ENCODE results near the gene LBHD2. TPM values are rescaled to one million over a fixed set of nuclear protein-coding genes. Genes with fewer than 3 reads are reported as not detected.

Gene LBHD2
- total RNA-seq, 1 donor from 2014 or later: not detected

- H3K27me3 Mint-ChIP-seq (ENCODE audit: insufficient read depth, low read depth): peaks cover 14% of the 10 kb centered on the region
- no peaks in the 10 kb centered on the region for H3K36me3 ChIP-seq
- H3K36me3 Mint-ChIP-seq: no peaks in the 10 kb centered on the region
- H3K4me1 Mint-ChIP-seq: peaks cover 6% of the 10 kb centered on the region
- no peak overlapping the region for H3K27ac ChIP-seq
- H4K20me1 ChIP-seq (ENCODE audit: low read depth): no peaks in the 10 kb centered on the region
- H3K4me3 ChIP-seq: no peak overlapping the region
- no peak overlapping the region for H3K4me3 Mint-ChIP-seq
- no peak overlapping the region for H3K9ac ChIP-seq
- H3K79me2 ChIP-seq (ENCODE audit: low read depth): no peaks in the 10 kb centered on the region
- no peaks in the 10 kb centered on the region for H3K4me1 ChIP-seq
- H3K27ac Mint-ChIP-seq: no peak overlapping the region
- no peaks in the 10 kb centered on the region for H3K9me3 Mint-ChIP-seq
- TF ChIP-seq EZH2 (IDR thresholded peaks at IDR 0.05) (no peak), EZH2phosphoT487 (IDR thresholded peaks at IDR 0.05) (no peak), CTCF (IDR thresholded peaks at IDR 0.05) (no peak)
- no peak overlapping the region for H2AFZ ChIP-seq (replicated peaks)
- H3F3A ChIP-seq (ENCODE audit: low read depth): no peaks in the 10 kb centered on the region
- H3K9me3 ChIP-seq (ENCODE audit: low read depth): no peaks in the 10 kb centered on the region
- peaks cover 70% of the 10 kb centered on the region for H3K27me3 ChIP-seq
- no peak overlapping the region for H3K4me2 ChIP-seq
- DNase-seq (ENCODE audit: low spot score): no peak
These were observed 2.1 kb upstream of the LBHD2 start for GRCh38 chr14:103081951-103082350.

GRCh38 chr14:103085106-103086091, 1.4 kb downstream of the LBHD2 start:
- Mint-ChIP-seq H3K36me3 (no peaks in the 10 kb centered on the region), H3K4me1 (peaks cover 8% of the 10 kb centered on the region), H3K4me3 (no peak overlapping the region), H3K9me3 (no peaks in the 10 kb centered on the region), H3K27me3 (ENCODE audit: insufficient read depth, low read depth) (peaks cover 14% of the 10 kb centered on the region), H3K27ac (peak overlapping the region; percentile 51)
- TF ChIP-seq CTCF (IDR thresholded peaks at IDR 0.05) (peak; percentile 53), EZH2phosphoT487 (IDR thresholded peaks at IDR 0.05) (no peak), EZH2 (IDR thresholded peaks at IDR 0.05) (no peak)
- no peaks in the 10 kb centered on the region for H3K9me3 ChIP-seq (ENCODE audit: low read depth)
- no peak overlapping the region for H3K9ac ChIP-seq
- H3K4me2 ChIP-seq: no peak overlapping the region
- no peaks in the 10 kb centered on the region for H3K36me3 ChIP-seq
- H3K4me1 ChIP-seq: no peaks in the 10 kb centered on the region
- H2AFZ ChIP-seq (replicated peaks): no peak overlapping the region
- no peaks in the 10 kb centered on the region for H3K79me2 ChIP-seq (ENCODE audit: low read depth)
- H3K27ac ChIP-seq: no peak overlapping the region
- H3K27me3 ChIP-seq: peaks cover 60% of the 10 kb centered on the region
- peak; percentile 42 for DNase-seq (ENCODE audit: low spot score)
- no peaks in the 10 kb centered on the region for H4K20me1 ChIP-seq (ENCODE audit: low read depth)
- H3K4me3 ChIP-seq: no peak overlapping the region
- H3F3A ChIP-seq (ENCODE audit: low read depth): no peaks in the 10 kb centered on the region

- H3K4me3 Mint-ChIP-seq: no peak overlapping the region
- no peak for DNase-seq (ENCODE audit: low spot score)
- H3K4me1 Mint-ChIP-seq: peaks cover 12% of the 10 kb centered on the region
These were observed 2.8 kb downstream of the LBHD2 start for GRCh38 chr14:103086771-103087342.

More at GRCh38 chr14:103086771-103087342, 2.8 kb downstream of the LBHD2 start:
- Histone ChIP-seq H4K20me1 (ENCODE audit: low read depth) (no peaks in the 10 kb centered on the region), H3K36me3 (no peaks in the 10 kb centered on the region), H3K4me3 (no peak overlapping the region), H3K27ac (no peak overlapping the region), H3K9me3 (ENCODE audit: low read depth) (no peaks in the 10 kb centered on the region), H3K9ac (no peak overlapping the region), H3K4me1 (no peaks in the 10 kb centered on the region), H3F3A (ENCODE audit: low read depth) (no peaks in the 10 kb centered on the region), H3K27me3 (peaks cover 62% of the 10 kb centered on the region), H3K79me2 (ENCODE audit: low read depth) (no peaks in the 10 kb centered on the region), H2AFZ (replicated peaks) (no peak overlapping the region), H3K4me2 (no peak overlapping the region)
- H3K27ac Mint-ChIP-seq: peak overlapping the region; percentile 66
- H3K9me3 Mint-ChIP-seq: no peaks in the 10 kb centered on the region
- peaks cover 18% of the 10 kb centered on the region for H3K27me3 Mint-ChIP-seq (ENCODE audit: insufficient read depth, low read depth)
- TF ChIP-seq EZH2 (IDR thresholded peaks at IDR 0.05) (no peak), EZH2phosphoT487 (IDR thresholded peaks at IDR 0.05) (no peak), CTCF (IDR thresholded peaks at IDR 0.05) (no peak)
- H3K36me3 Mint-ChIP-seq: no peaks in the 10 kb centered on the region

All from neural progenitor cell (in vitro differentiated cells).